ENCODE data around the gene HHAT. TPM values are rescaled to one million over a fixed set of nuclear protein-coding genes. Genes with fewer than 3 reads are reported as not detected.

Gene HHAT
- total RNA-seq, 2 donors from 2014 or later = 1.6 to 2.5 TPM

GRCh38 chr1:210500831-210501230, 172.1 kb downstream of the HHAT start:
- no peak for DNase-seq
- intact Hi-C loops (cut with DNase I) = no loop called here
- no peak for ATAC-seq

GRCh38 chr1:210504286-210504685, 175.6 kb downstream of the HHAT start:
- ATAC-seq (no peak), DNase-seq (no peak)
- intact Hi-C loops (cut with DNase I) = no loop called here

- intact Hi-C loops (cut with DNase I) = no loop called here
- ATAC-seq (peak in 1 of 2 donors; percentile 30), DNase-seq (no peak)
These were observed 177.1 kb downstream of the HHAT start for GRCh38 chr1:210505601-210506496.

GRCh38 chr1:210506689-210507088, 178.0 kb downstream of the HHAT start:
- intact Hi-C loops (cut with DNase I) = no loop called here
- no peak for DNase-seq
- no peak for ATAC-seq

GRCh38 chr1:210516092-210516656, 187.5 kb downstream of the HHAT start:
- ATAC-seq = no peak
- intact Hi-C loops (cut with DNase I) = no loop called here
- DNase-seq = no peak

GRCh38 chr1:210516697-210517459, 188.2 kb downstream of the HHAT start:
- ATAC-seq = no peak
- intact Hi-C loops (cut with DNase I) = no loop called here
- no peak for DNase-seq

GRCh38 chr1:210523830-210524229, 195.1 kb downstream of the HHAT start:
- no peak for DNase-seq
- intact Hi-C loops (cut with DNase I) = no loop called here
- ATAC-seq = no peak

GRCh38 chr1:210525716-210526454, 197.2 kb downstream of the HHAT start:
- no peak for DNase-seq
- intact Hi-C loops (cut with DNase I) = no loop called here
- no peak for ATAC-seq

GRCh38 chr1:210527091-210527490, 198.4 kb downstream of the HHAT start:
- DNase-seq = no peak
- no peak for ATAC-seq
- intact Hi-C loops (cut with DNase I) = no loop called here

- intact Hi-C loops (cut with DNase I) = no loop called here
- ATAC-seq (no peak), DNase-seq (no peak)
These were observed 202.9 kb downstream of the HHAT start for GRCh38 chr1:210531475-210532222.

- no peak for ATAC-seq
- DNase-seq = no peak
- intact Hi-C loops (cut with DNase I) = no loop called here
These were observed 203.5 kb downstream of the HHAT start for GRCh38 chr1:210532223-210532598.

GRCh38 chr1:210535761-210536160, 207.1 kb downstream of the HHAT start:
- intact Hi-C loops (cut with DNase I) = no loop called here
- DNase-seq (no peak), ATAC-seq (no peak)

GRCh38 chr1:210536254-210536961, 207.7 kb downstream of the HHAT start:
- ATAC-seq (no peak), DNase-seq (no peak)
- intact Hi-C loops (cut with DNase I) = no loop called here

- DNase-seq = no peak
- no peak for ATAC-seq
- intact Hi-C loops (cut with DNase I) = no loop called here
These were observed 211.6 kb downstream of the HHAT start for GRCh38 chr1:210540288-210540687.

GRCh38 chr1:210541680-210542358, 213.1 kb downstream of the HHAT start:
- DNase-seq (no peak), ATAC-seq (no peak)
- intact Hi-C loops (cut with DNase I) = no loop called here

GRCh38 chr1:210551899-210552298, 223.2 kb downstream of the HHAT start:
- intact Hi-C loops (cut with DNase I) = no loop called here
- DNase-seq = no peak
- no peak for ATAC-seq

GRCh38 chr1:210553711-210554110, 225.0 kb downstream of the HHAT start:
- no peak for ATAC-seq
- no peak for DNase-seq
- intact Hi-C loops (cut with DNase I) = no loop called here

- intact Hi-C loops (cut with DNase I) = no loop called here
These were observed 225.7 kb downstream of the HHAT start for GRCh38 chr1:210554382-210554781.

More at GRCh38 chr1:210554382-210554781, 225.7 kb downstream of the HHAT start:
- ATAC-seq = no peak
- no peak for DNase-seq

Data from left cardiac atrium (tissue), 4 donors.